SHP77 treated with DMSO at 0.1 percent for 48 hours (cell line): ENCODE results near the gene MYO1B.

Experiments used
- DNase-seq: peaks from one replicate; lab custom pipeline; 2025; lab: John Stamatoyannopoulos, UW

Gene MYO1B

GRCh38 chr2:191245046-191245868, at the start of gene MYO1B:
MYO1B (plus strand) TSS chr2:191245404; CDS start chr2:191276896, 31,492 bp downstream.
- DNase-seq: peak; percentile 54

GRCh38 chr2:191197096-191197495, 48.1 kb upstream of the MYO1B start:
- DNase-seq: no peak

- DNase-seq: no peak
Measured at GRCh38 chr2:191198271-191198670, 46.9 kb upstream of the MYO1B start.

GRCh38 chr2:191199929-191200512, 45.2 kb upstream of the MYO1B start:
- DNase-seq: no peak

- DNase-seq: no peak
Measured at GRCh38 chr2:191200910-191201309, 44.3 kb upstream of the MYO1B start.

- DNase-seq: no peak
Measured at GRCh38 chr2:191202209-191202721, 42.9 kb upstream of the MYO1B start.

GRCh38 chr2:191202881-191203397, 42.3 kb upstream of the MYO1B start:
- DNase-seq: no peak

GRCh38 chr2:191204433-191204832, 40.8 kb upstream of the MYO1B start:
- DNase-seq: no peak

- no peak for DNase-seq
Measured at GRCh38 chr2:191206613-191207471, 38.4 kb upstream of the MYO1B start.

GRCh38 chr2:191209340-191209739, 35.9 kb upstream of the MYO1B start:
- no peak for DNase-seq

- no peak for DNase-seq
Measured at GRCh38 chr2:191212119-191212518, 33.1 kb upstream of the MYO1B start.

- DNase-seq: no peak
Measured at GRCh38 chr2:191213333-191213732, 31.9 kb upstream of the MYO1B start.

GRCh38 chr2:191215230-191215629, 30.0 kb upstream of the MYO1B start:
- DNase-seq: no peak

- DNase-seq: no peak
Measured at GRCh38 chr2:191215666-191216065, 29.5 kb upstream of the MYO1B start.

- DNase-seq: peak; percentile 26
Measured at GRCh38 chr2:191217580-191217979, 27.6 kb upstream of the MYO1B start.

- peak; percentile 41 for DNase-seq
Measured at GRCh38 chr2:191218292-191218898, 26.8 kb upstream of the MYO1B start.

GRCh38 chr2:191220671-191221070, 24.5 kb upstream of the MYO1B start:
- DNase-seq: no peak

- DNase-seq: no peak
Measured at GRCh38 chr2:191221666-191222065, 23.5 kb upstream of the MYO1B start.

GRCh38 chr2:191222507-191222906, 22.7 kb upstream of the MYO1B start:
- no peak for DNase-seq

- DNase-seq: no peak
Measured at GRCh38 chr2:191222952-191223351, 22.3 kb upstream of the MYO1B start.

- DNase-seq: no peak
Measured at GRCh38 chr2:191225126-191225525, 20.1 kb upstream of the MYO1B start.

- no peak for DNase-seq
Measured at GRCh38 chr2:191225690-191226089, 19.5 kb upstream of the MYO1B start.
